HEK293 (cell line): Measurements from ENCODE around the gene CAP1.

Experiments used
- CTCF ChIP-seq: fragments of 450-650 bp; formaldehyde crosslinking; IDR thresholded peaks from 2 replicates; pipeline ENCODE4 v1.5.1; 2016; ENCODE audit warnings: missing biosample characterization, missing genetic modification characterization
- ELK4 ChIP-seq: IDR thresholded peaks from 2 replicates; pipeline ENCODE4 v1.6.1; 2011; ENCODE audit warnings: mild to moderate bottlenecking, low read depth, low read length, borderline replicate concordance
- KLF10 ChIP-seq: fragments of 450-650 bp; IDR thresholded peaks from 2 replicates; pipeline ENCODE4 v1.5.1; 2018; ENCODE audit warnings: missing biosample characterization, mild to moderate bottlenecking, missing genetic modification characterization
- KLF9 ChIP-seq: fragments of 450-650 bp; formaldehyde crosslinking; IDR thresholded peaks from 2 replicates; pipeline ENCODE4 v1.5.1; 2016; ENCODE audit warnings: missing biosample characterization, missing genetic modification characterization, low read depth
- ZBTB1 ChIP-seq: fragments of 450-650 bp; formaldehyde crosslinking; IDR thresholded peaks from 2 replicates; pipeline ENCODE4 v1.5.1; 2016; ENCODE audit warnings: missing biosample characterization, missing genetic modification characterization
- ZFP3 ChIP-seq: fragments of 450-650 bp; formaldehyde crosslinking; IDR thresholded peaks from 2 replicates; pipeline ENCODE4 v1.5.1; 2016; ENCODE audit warnings: low read depth, missing biosample characterization, missing genetic modification characterization
- ZNF2 ChIP-seq: fragments of 450-650 bp; formaldehyde crosslinking; IDR thresholded peaks from 2 replicates; pipeline ENCODE4 v1.5.1; 2016; ENCODE audit warnings: missing biosample characterization, missing genetic modification characterization
- ZNF248 ChIP-seq: fragments of 450-650 bp; formaldehyde crosslinking; IDR thresholded peaks from 2 replicates; pipeline ENCODE4 v1.5.1; 2017; ENCODE audit warnings: missing biosample characterization, missing genetic modification characterization
- ZNF274 ChIP-seq, 2 experiments: fragments of 200-500 bp in 1 of 2; fragments of 450-650 bp in 1 of 2; sonication (Bioruptor generic) in 1 of 2; formaldehyde crosslinking in 1 of 2; IDR thresholded peaks; 2 replicates each; pipeline versions ENCODE4 v1.5.1 to v1.6.1; 2014 to 2016; ENCODE audit warnings: borderline replicate concordance in 1 of 2, inconsistent platforms in 1 of 2, low read length in 1 of 2, missing biosample characterization in 1 of 2, missing genetic modification characterization in 1 of 2
- ZNF701 ChIP-seq: fragments of 450-650 bp; formaldehyde crosslinking; IDR thresholded peaks from 2 replicates; pipeline ENCODE4 v1.5.1; 2016; ENCODE audit warnings: missing biosample characterization, missing genetic modification characterization

DNA sequence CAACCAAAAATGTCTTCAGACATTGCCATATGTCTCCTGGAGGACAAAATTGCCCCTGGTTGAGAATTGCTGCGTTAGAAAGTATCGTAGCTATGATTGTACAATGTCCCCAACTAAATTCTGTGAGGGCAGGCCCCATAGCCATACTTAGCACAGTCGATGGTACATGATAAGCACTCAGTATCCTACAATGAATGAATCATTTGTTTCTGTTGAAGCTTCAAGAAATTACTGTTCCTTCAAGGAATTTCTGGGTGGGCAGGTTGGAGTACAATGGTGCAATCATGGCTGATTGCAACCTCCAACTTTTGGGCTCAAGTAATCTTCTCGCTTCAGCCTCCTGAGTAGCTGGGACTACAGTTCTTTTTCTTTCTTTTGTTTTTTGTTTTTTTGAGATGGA is 4.7 kb downstream of the CAP1 start:
- TF ChIP-seq CTCF (no peak), ELK4 (no peak), ZNF274 (IDR thresholded peaks at IDR 0.05; ENCODE audit: low read length) (no peak), ZNF274 (tag by site-specific recombination; IDR thresholded peaks at IDR 0.05; ENCODE audit: borderline replicate concordance) (no peak), ZBTB1 (tag by site-specific recombination) (no peak), ZNF2 (tag by site-specific recombination) (no peak), ZFP3 (tag by site-specific recombination) (no peak), KLF10 (tag by site-specific recombination) (no peak), ZNF701 (tag by site-specific recombination) (no peak), KLF9 (tag by site-specific recombination) (no peak), ZNF248 (tag by site-specific recombination) (no peak)
